SK-N-SH (cell line): Measurements from ENCODE around the gene NFASC.

ENCODE experiments used
- CHD2 ChIP-seq: fragments of 150-350 bp; IDR thresholded peaks from 2 replicates; pipeline ENCODE4 v1.6.1; 2018; ENCODE audit warnings: low read length; ENCODE audit not compliant: partially characterized antibody
- GABPA ChIP-seq: IDR thresholded peaks from 2 replicates; pipeline ENCODE4 v1.4.0; 2012; ENCODE audit warnings: low read depth, mild to moderate bottlenecking
- JUND ChIP-seq: IDR thresholded peaks from 2 replicates; pipeline ENCODE4 v1.4.0; 2012
- NFIC ChIP-seq: IDR thresholded peaks from 2 replicates; pipeline ENCODE4 v1.4.0; 2012; ENCODE audit warnings: borderline replicate concordance
- POLR2AphosphoS5 ChIP-seq: IDR thresholded peaks from 2 replicates; pipeline ENCODE4 v1.6.1; 2012; ENCODE audit warnings: low read depth, low read length
- RAD21 ChIP-seq: IDR thresholded peaks from 2 replicates; pipeline ENCODE4 v1.6.1; 2012; ENCODE audit warnings: mild to moderate bottlenecking, low read length
- RCOR1 ChIP-seq: fragments of 150-350 bp; IDR thresholded peaks from 2 replicates; pipeline ENCODE4 v1.6.1; 2017; ENCODE audit warnings: antibody characterized with exemption, low read length
- RFX5 ChIP-seq: IDR thresholded peaks from 2 replicates; pipeline ENCODE4 v1.6.1; 2012; ENCODE audit warnings: mild to moderate bottlenecking, improper control_type of control experiment, low read length
- TCF12 ChIP-seq: IDR thresholded peaks from 2 replicates; pipeline ENCODE4 v1.4.0; 2012
- TF ChIP-seq, protein P1 (sequence below): IDR thresholded peaks from 2 replicates; pipeline ENCODE4 v1.6.1; 2012; ENCODE audit warnings: mild to moderate bottlenecking, low read depth, low read length, moderate library complexity
- TF ChIP-seq, protein P2 (sequence below): fragments of 200-600 bp; sonication (generic); IDR thresholded peaks from 2 replicates; pipeline ENCODE4 v1.6.1; 2017; ENCODE audit warnings: antibody characterized with exemption, mild to moderate bottlenecking, moderate library complexity
- TF ChIP-seq, protein P3 (sequence below): IDR thresholded peaks from 2 replicates; pipeline ENCODE4 v1.4.0; 2012; ENCODE audit warnings: low read depth, borderline replicate concordance
- TF ChIP-seq, protein P4 (sequence below): fragments of 150-350 bp; IDR thresholded peaks from 2 replicates; pipeline ENCODE4 v1.6.1; 2017; ENCODE audit warnings: antibody characterized with exemption, low read length, low read depth, borderline replicate concordance

DNA sequence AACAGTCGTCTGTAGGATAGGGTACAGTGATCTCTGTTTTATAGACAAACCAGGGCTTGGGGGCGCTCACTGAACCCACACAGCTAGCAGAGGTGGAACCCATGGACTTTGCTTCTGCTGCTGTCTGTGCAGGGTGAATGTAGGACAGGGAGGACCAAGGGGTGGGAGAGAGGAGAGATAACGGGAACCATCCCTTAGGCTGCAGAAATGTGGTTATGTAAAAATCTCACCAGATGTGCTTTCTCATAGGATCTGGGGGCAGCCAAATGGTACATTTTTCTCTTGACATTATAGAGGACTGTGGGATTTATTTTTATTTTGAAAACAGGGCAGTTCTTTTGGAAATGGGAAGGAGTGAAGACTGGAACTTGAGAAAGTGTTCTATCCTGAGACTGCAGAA, 8.7 kb downstream of the NFASC start:
- no peak for TF ChIP-seq RAD21
- TF ChIP-seq, protein P1, sequence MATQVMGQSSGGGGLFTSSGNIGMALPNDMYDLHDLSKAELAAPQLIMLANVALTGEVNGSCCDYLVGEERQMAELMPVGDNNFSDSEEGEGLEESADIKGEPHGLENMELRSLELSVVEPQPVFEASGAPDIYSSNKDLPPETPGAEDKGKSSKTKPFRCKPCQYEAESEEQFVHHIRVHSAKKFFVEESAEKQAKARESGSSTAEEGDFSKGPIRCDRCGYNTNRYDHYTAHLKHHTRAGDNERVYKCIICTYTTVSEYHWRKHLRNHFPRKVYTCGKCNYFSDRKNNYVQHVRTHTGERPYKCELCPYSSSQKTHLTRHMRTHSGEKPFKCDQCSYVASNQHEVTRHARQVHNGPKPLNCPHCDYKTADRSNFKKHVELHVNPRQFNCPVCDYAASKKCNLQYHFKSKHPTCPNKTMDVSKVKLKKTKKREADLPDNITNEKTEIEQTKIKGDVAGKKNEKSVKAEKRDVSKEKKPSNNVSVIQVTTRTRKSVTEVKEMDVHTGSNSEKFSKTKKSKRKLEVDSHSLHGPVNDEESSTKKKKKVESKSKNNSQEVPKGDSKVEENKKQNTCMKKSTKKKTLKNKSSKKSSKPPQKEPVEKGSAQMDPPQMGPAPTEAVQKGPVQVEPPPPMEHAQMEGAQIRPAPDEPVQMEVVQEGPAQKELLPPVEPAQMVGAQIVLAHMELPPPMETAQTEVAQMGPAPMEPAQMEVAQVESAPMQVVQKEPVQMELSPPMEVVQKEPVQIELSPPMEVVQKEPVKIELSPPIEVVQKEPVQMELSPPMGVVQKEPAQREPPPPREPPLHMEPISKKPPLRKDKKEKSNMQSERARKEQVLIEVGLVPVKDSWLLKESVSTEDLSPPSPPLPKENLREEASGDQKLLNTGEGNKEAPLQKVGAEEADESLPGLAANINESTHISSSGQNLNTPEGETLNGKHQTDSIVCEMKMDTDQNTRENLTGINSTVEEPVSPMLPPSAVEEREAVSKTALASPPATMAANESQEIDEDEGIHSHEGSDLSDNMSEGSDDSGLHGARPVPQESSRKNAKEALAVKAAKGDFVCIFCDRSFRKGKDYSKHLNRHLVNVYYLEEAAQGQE: no peak
- no peak for TF ChIP-seq RFX5
- TF ChIP-seq, protein P2, sequence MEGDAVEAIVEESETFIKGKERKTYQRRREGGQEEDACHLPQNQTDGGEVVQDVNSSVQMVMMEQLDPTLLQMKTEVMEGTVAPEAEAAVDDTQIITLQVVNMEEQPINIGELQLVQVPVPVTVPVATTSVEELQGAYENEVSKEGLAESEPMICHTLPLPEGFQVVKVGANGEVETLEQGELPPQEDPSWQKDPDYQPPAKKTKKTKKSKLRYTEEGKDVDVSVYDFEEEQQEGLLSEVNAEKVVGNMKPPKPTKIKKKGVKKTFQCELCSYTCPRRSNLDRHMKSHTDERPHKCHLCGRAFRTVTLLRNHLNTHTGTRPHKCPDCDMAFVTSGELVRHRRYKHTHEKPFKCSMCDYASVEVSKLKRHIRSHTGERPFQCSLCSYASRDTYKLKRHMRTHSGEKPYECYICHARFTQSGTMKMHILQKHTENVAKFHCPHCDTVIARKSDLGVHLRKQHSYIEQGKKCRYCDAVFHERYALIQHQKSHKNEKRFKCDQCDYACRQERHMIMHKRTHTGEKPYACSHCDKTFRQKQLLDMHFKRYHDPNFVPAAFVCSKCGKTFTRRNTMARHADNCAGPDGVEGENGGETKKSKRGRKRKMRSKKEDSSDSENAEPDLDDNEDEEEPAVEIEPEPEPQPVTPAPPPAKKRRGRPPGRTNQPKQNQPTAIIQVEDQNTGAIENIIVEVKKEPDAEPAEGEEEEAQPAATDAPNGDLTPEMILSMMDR: no peak
- TF ChIP-seq, protein P3, sequence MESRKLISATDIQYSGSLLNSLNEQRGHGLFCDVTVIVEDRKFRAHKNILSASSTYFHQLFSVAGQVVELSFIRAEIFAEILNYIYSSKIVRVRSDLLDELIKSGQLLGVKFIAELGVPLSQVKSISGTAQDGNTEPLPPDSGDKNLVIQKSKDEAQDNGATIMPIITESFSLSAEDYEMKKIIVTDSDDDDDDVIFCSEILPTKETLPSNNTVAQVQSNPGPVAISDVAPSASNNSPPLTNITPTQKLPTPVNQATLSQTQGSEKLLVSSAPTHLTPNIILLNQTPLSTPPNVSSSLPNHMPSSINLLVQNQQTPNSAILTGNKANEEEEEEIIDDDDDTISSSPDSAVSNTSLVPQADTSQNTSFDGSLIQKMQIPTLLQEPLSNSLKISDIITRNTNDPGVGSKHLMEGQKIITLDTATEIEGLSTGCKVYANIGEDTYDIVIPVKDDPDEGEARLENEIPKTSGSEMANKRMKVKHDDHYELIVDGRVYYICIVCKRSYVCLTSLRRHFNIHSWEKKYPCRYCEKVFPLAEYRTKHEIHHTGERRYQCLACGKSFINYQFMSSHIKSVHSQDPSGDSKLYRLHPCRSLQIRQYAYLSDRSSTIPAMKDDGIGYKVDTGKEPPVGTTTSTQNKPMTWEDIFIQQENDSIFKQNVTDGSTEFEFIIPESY: no peak
- no peak for TF ChIP-seq POLR2AphosphoS5
- TF ChIP-seq RCOR1: no peak
- TF ChIP-seq GABPA: no peak
- TF ChIP-seq NFIC: no peak
- TF ChIP-seq JUND: no peak
- TF ChIP-seq, protein P4, sequence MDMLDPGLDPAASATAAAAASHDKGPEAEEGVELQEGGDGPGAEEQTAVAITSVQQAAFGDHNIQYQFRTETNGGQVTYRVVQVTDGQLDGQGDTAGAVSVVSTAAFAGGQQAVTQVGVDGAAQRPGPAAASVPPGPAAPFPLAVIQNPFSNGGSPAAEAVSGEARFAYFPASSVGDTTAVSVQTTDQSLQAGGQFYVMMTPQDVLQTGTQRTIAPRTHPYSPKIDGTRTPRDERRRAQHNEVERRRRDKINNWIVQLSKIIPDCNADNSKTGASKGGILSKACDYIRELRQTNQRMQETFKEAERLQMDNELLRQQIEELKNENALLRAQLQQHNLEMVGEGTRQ: no peak
- TF ChIP-seq TCF12: no peak
- TF ChIP-seq CHD2: no peak
